H54 (cell line): Measurements from ENCODE around the gene ATXN1.
"Not testable (repeated sequence)": the region's sequence is repeated elsewhere in the genome, so short reads cannot be mapped to it uniquely, and the experiment has no call there.

ENCODE experiments used
- DNase-seq: peaks from one replicate; pipeline ENCODE4 v3.0.0; 2011; ENCODE audit warnings: low spot score, mixed read lengths; ENCODE audit not compliant: insufficient read length
- FAIRE-seq: peaks from 3 replicates; lab custom pipeline; 2011; peaks lifted over from hg19 to GRCh38; lab: Jason Lieb, UNC
- POLR2A ChIP-seq: IDR thresholded peaks from 2 replicates; pipeline ENCODE4 v1.6.1; 2011; ENCODE audit warnings: low read depth, mild to moderate bottlenecking, low read length

The ATXN1 gene

DNA sequence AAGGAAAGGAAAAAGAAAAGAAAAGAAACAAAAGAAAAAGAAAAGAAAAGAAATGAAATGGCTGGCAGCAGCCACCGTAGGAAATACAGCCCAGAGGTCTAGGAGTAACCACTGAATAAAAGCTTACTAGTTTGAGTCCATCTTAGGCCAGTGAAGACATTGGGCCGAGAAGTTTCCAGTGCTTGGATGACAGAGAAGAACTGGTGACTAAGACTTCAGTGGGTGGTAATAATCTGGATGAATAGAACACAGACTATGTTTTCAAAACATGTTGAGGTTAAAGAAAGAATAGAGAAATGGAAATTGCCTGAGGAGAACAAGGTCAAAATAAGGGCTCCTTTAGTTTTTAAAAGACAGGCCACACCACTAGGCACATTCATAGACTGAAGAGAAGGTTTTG is 198.8 kb downstream of the ATXN1 start:
- TF ChIP-seq POLR2A = no peak
- FAIRE-seq (no peak), DNase-seq (no peak)

GRCh38 chr6:16559071-16559470 is 202.2 kb downstream of the ATXN1 start:
- DNase-seq = no peak
- no peak for TF ChIP-seq POLR2A
- FAIRE-seq = no peak

- DNase-seq (no peak), FAIRE-seq (no peak)
- no peak for TF ChIP-seq POLR2A
These were observed 205.7 kb downstream of the ATXN1 start for GRCh38 chr6:16555550-16555949.

DNA sequence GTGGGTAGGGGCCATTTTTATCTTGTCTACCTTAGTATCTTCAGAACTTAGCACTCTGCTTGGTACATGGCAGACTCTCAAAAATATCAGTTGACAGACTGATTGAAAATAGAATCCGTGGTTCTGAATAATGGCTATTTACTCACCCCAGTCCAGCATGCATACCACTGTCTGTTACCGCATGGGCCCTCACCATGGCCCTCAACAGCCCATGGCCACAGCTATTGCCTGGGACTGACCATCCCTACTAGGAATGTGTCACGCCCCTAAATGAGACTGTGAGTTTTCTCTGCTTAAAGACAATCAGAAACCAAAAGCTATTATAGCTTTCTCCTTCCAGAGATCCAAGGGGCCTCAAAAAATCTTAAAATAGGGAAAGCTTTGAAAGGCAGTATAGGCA is 207.7 kb downstream of the ATXN1 start:
- FAIRE-seq (no peak), DNase-seq (no peak)
- no peak for TF ChIP-seq POLR2A

GRCh38 chr6:16551466-16551865 is 209.8 kb downstream of the ATXN1 start:
- no peak for FAIRE-seq
- DNase-seq = no peak
- TF ChIP-seq POLR2A = no peak

GRCh38 chr6:16548121-16548520 is 213.1 kb downstream of the ATXN1 start:
- no peak for TF ChIP-seq POLR2A
- DNase-seq (no peak), FAIRE-seq (no peak)

DNA sequence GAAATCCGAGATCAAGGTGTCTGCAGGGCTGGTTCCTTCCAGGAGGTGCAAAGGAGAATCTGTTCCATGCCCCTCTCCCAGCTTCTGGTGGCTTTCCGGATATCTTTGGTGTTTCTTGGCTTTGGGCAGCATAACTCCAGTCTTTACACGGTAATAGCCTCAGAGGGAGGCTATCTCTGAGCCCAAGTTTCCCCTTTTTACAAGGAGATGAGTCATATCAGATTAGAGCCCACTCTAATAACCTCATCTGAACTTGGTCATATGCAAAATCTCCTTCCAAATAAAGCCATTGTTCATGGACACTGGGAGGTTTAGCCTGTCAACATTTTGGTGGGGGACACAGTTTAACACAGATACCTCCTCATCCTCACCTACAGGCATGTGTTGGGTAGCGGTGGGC is 213.7 kb downstream of the ATXN1 start:
- DNase-seq (no peak), FAIRE-seq (no peak)
- TF ChIP-seq POLR2A = no peak

- DNase-seq (no peak), FAIRE-seq (no peak)
- TF ChIP-seq POLR2A = no peak
These were observed 214.4 kb downstream of the ATXN1 start for GRCh38 chr6:16546861-16547260.

GRCh38 chr6:16545382-16545781 is 215.9 kb downstream of the ATXN1 start:
- no peak for FAIRE-seq
- DNase-seq = no peak
- no peak for TF ChIP-seq POLR2A

GRCh38 chr6:16544521-16544920 is 216.7 kb downstream of the ATXN1 start:
- TF ChIP-seq POLR2A = no peak
- FAIRE-seq = no peak
- no peak for DNase-seq

- no peak for DNase-seq
- TF ChIP-seq POLR2A = no peak
- no peak for FAIRE-seq
These were observed 217.3 kb downstream of the ATXN1 start for GRCh38 chr6:16544006-16544405.

- DNase-seq (no peak), FAIRE-seq (no peak)
- no peak for TF ChIP-seq POLR2A
These were observed 217.7 kb downstream of the ATXN1 start for GRCh38 chr6:16543521-16543920.

DNA sequence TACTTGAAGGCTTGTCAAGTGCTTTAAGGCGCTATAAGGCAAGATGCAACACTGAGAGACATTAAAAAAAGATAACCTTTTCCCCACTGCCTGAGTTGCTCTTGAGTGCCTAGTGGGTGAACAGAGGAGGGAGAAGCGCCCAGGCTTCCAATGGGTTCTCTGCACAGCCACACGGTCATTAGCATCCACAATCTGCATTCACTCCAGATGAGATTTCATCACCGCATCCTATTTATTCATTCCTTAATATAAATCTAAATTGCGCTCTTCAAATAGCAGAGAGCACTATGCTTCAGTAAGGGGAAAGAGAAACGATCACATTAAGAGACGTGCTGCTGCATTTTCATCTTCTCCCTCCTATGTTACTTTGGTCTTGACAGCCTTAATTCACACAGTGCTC is 219.2 kb downstream of the ATXN1 start:
- TF ChIP-seq POLR2A = no peak
- no peak for FAIRE-seq
- DNase-seq = no peak

- FAIRE-seq (no peak), DNase-seq (no peak)
- no peak for TF ChIP-seq POLR2A
These were observed 220.2 kb downstream of the ATXN1 start for GRCh38 chr6:16540804-16541752.

GRCh38 chr6:16540383-16540782 is 220.9 kb downstream of the ATXN1 start:
- not testable (repeated sequence) for DNase-seq, FAIRE-seq
